HepG2 (cell line): ENCODE data around the gene ANTXR1. TPM values are rescaled to one million over a fixed set of nuclear protein-coding genes. Genes with fewer than 3 reads are reported as not detected.
A peak's percentile ranks its signal among the peaks of the same experiment; 100 is the strongest.

Experiments used
- ATAC-seq: fragments of 200-7000 bp; cut with Tn5 transposase; 3 replicates; pipeline ENCODE4 v1.9.1; 2020; ENCODE audit warnings: mild to moderate bottlenecking, moderate library complexity
- BruUV-seq: library from RNA; stranded (reverse); fragments of 400-500 nt; replicated peaks from 2 replicates; lab custom pipeline; 2021; lab: Mats Ljungman, UMichigan
- CTCF ChIA-PET: fragments of 300-600 bp; formaldehyde crosslinking; extraction: SDS; loops from one replicate; lab custom pipeline; 2021; ENCODE audit warnings: low total read pairs, inconsistent platforms, low intra/inter-chr PET ratio; lab: Yijun Ruan, JAX
- POLR2A ChIA-PET: fragments of 350-600 bp; sonication (Branson Sonifier 250); formaldehyde crosslinking; loops from one replicate; lab custom pipeline; 2020; ENCODE audit warnings: antibody characterized with exemption, inconsistent platforms; lab: Yijun Ruan, JAX
- DNase-seq: peaks from one replicate; pipeline ENCODE4 v3.0.0-alpha.2; 2015; ENCODE audit warnings: low spot score
- FAIRE-seq: peaks from 3 replicates; lab custom pipeline; 2011; peaks lifted over from hg19 to GRCh38; lab: Jason Lieb, UNC
- H2AFZ ChIP-seq: one replicate; pipeline ENCODE4 v1.6.1; 2011; ENCODE audit warnings: low read length, inconsistent platforms
- H3K27ac ChIP-seq: fragments of 300-600 bp; 3 replicates; pipeline ENCODE4 v1.8.0; 2011; ENCODE audit warnings: mixed run types, mild to moderate bottlenecking, mixed read lengths, low read length, inconsistent platforms; ENCODE audit not compliant: insufficient read depth; ENCODE audit errors: extremely low read length
- H3K27me3 ChIP-seq, 2 experiments: fragments of 200-600 bp in 1 of 2; 2 replicates in 1 of 2; 3 replicates in 1 of 2; pipeline versions ENCODE4 v1.6.0 to v1.8.0; 2011; ENCODE audit warnings: low read length in 2 of 2, mild to moderate bottlenecking in 2 of 2, moderate library complexity in 2 of 2, inconsistent platforms in 1 of 2; ENCODE audit not compliant: insufficient read depth in 2 of 2, control insufficient read depth in 1 of 2
- H3K36me3 ChIP-seq, 2 experiments: fragments of 200-600 bp in 1 of 2; replicated peaks in 1 of 2; 2 replicates in 1 of 2; 3 replicates in 1 of 2; pipeline versions ENCODE4 v1.5.1 to v1.8.0; 2011; ENCODE audit warnings: low read length in 2 of 2, inconsistent platforms in 1 of 2; ENCODE audit not compliant: insufficient read depth in 2 of 2, control insufficient read depth in 1 of 2
- H3K4me1 ChIP-seq: 2 replicates; pipeline ENCODE4 v1.5.1; 2012; ENCODE audit warnings: low read length, inconsistent platforms; ENCODE audit not compliant: insufficient read depth
- H3K4me2 ChIP-seq: 2 replicates; pipeline ENCODE4 v1.6.0; 2011; ENCODE audit warnings: low read depth, low read length, inconsistent platforms
- H3K4me3 ChIP-seq, 3 experiments: fragments of 200-600 bp in 1 of 3; sonication (generic), shearing (Covaris generic) in 1 of 3; replicated peaks in 1 of 3; 2 replicates each; pipeline ENCODE4 v1.5.1; 2011 to 2016; ENCODE audit warnings: low read length in 3 of 3, inconsistent platforms in 2 of 3, low read depth in 2 of 3, mild to moderate bottlenecking in 2 of 3, control low read depth in 1 of 3, mixed read lengths in 1 of 3; ENCODE audit not compliant: insufficient read depth in 1 of 3
- H3K79me2 ChIP-seq: one replicate; pipeline ENCODE4 v1.6.1; 2011; ENCODE audit warnings: low read length, inconsistent platforms; ENCODE audit not compliant: insufficient read depth
- H3K9ac ChIP-seq: 2 replicates; pipeline ENCODE4 v1.6.0; 2011; ENCODE audit warnings: mild to moderate bottlenecking, low read depth, low read length, inconsistent platforms; ENCODE audit not compliant: insufficient read depth
- H3K9me3 ChIP-seq: 2 replicates; pipeline ENCODE4 v1.5.1; 2012; ENCODE audit warnings: mild to moderate bottlenecking, low read length
- H4K20me1 ChIP-seq: 2 replicates; pipeline ENCODE4 v1.6.0; 2011; ENCODE audit warnings: inconsistent platforms, mild to moderate bottlenecking, low read length, moderate library complexity; ENCODE audit not compliant: insufficient read depth
- FOSL1 ChIP-seq: sonication (generic); formaldehyde crosslinking; IDR thresholded peaks from 2 replicates; pipeline ENCODE4 v1.9.0; 2021; ENCODE audit warnings: missing genetic modification reagents, borderline replicate concordance
- HHEX ChIP-seq: IDR thresholded peaks from 2 replicates; pipeline ENCODE4 v1.6.1; 2016; ENCODE audit warnings: control low read depth
- HNF4A ChIP-seq: sonication (generic); formaldehyde crosslinking; IDR thresholded peaks from 2 replicates; pipeline ENCODE4 v1.4.0; 2020; ENCODE audit warnings: missing genetic modification reagents
- HNF4G ChIP-seq, 2 experiments: sonication (generic) in 1 of 2; formaldehyde crosslinking in 1 of 2; IDR thresholded peaks; 2 replicates each; pipeline versions ENCODE4 v1.4.0 to v1.6.1; 2011 to 2020; ENCODE audit warnings: borderline replicate concordance in 2 of 2, low read depth in 2 of 2, mild to moderate bottlenecking in 2 of 2, low read length in 1 of 2, missing genetic modification reagents in 1 of 2, moderate library complexity in 1 of 2
- JUNB ChIP-seq: sonication (generic); formaldehyde crosslinking; IDR thresholded peaks from 2 replicates; pipeline ENCODE4 v1.8.0; 2022; ENCODE audit warnings: missing genetic modification reagents, mild to moderate bottlenecking, borderline replicate concordance
- NFE2 ChIP-seq: sonication (generic); formaldehyde crosslinking; IDR thresholded peaks from 2 replicates; pipeline ENCODE4 v1.4.0; 2020; ENCODE audit warnings: missing genetic modification reagents
- RERE ChIP-seq: IDR thresholded peaks from 2 replicates; pipeline ENCODE4 v1.6.1; 2016; ENCODE audit warnings: low read depth, missing genetic modification reagents, missing compliant biosample characterization
- SALL1 ChIP-seq: sonication (generic); formaldehyde crosslinking; IDR thresholded peaks from 2 replicates; pipeline ENCODE4 v1.8.0; 2022; ENCODE audit warnings: mild to moderate bottlenecking, missing genetic modification reagents
- SALL2 ChIP-seq: sonication (generic); formaldehyde crosslinking; IDR thresholded peaks from 2 replicates; pipeline ENCODE4 v1.8.1; 2023; ENCODE audit warnings: mild to moderate bottlenecking, missing genetic modification reagents, inconsistent platforms
- TFDP2 ChIP-seq: sonication (generic); formaldehyde crosslinking; IDR thresholded peaks from 2 replicates; pipeline ENCODE4 v1.4.0; 2020; ENCODE audit warnings: missing genetic modification reagents
- TGIF2 ChIP-seq: IDR thresholded peaks from 2 replicates; pipeline ENCODE4 v1.6.1; 2016; ENCODE audit warnings: control low read depth, missing compliant biosample characterization
- THAP11 ChIP-seq: IDR thresholded peaks from 2 replicates; pipeline ENCODE4 v1.6.1; 2016; ENCODE audit warnings: missing biosample characterization, missing genetic modification reagents
- ZBTB7A ChIP-seq: sonication (generic); formaldehyde crosslinking; IDR thresholded peaks from 2 replicates; pipeline ENCODE4 v1.8.0; 2022; ENCODE audit warnings: mild to moderate bottlenecking, missing genetic modification reagents
- ZNF333 ChIP-seq: sonication (generic); formaldehyde crosslinking; IDR thresholded peaks from 2 replicates; pipeline ENCODE4 v1.4.0; 2020; ENCODE audit warnings: mild to moderate bottlenecking, missing genetic modification reagents, borderline replicate concordance
- ZNF546 ChIP-seq: sonication (generic); formaldehyde crosslinking; conservative IDR thresholded peaks from 2 replicates; pipeline ENCODE4 v1.8.1; 2023; ENCODE audit warnings: mild to moderate bottlenecking, missing genetic modification reagents
- ZSCAN22 ChIP-seq: sonication (generic); formaldehyde crosslinking; IDR thresholded peaks from 2 replicates; pipeline ENCODE4 v1.4.0; 2020; ENCODE audit warnings: mild to moderate bottlenecking, missing genetic modification reagents
- ZZZ3 ChIP-seq: sonication (generic); formaldehyde crosslinking; IDR thresholded peaks from 2 replicates; pipeline ENCODE4 v1.4.0; 2020; ENCODE audit warnings: missing genetic modification reagents, mild to moderate bottlenecking, borderline replicate concordance
- WGBS: methylation state at CpG from one replicate; pipeline ENCODE4 v1.1.6; 2017; ENCODE audit warnings: low lambda C conversion rate; 5-methylcytosine and 5-hydroxymethylcytosine counted together
- in situ Hi-C: cut with HindIII; loops from 2 replicates; pipeline ENCODE4 v1.10.0; 2017; ENCODE audit warnings: low pct_unique_long_range_greater_than_20kb; ENCODE audit not compliant: extremely low pct_ligation_motif_present
- intact Hi-C: fragments of 100-400 bp; cut with micrococcal nuclease; formaldehyde crosslinking; loops from one replicate; pipeline ENCODE4 v1.10.0; 2022; ENCODE audit not compliant: unreplicated experiment
- polyA plus RNA-seq, 8 experiments: library from polyadenylated mRNA; depleted of rRNA in 3 of 8; stranded (reverse) in 7 of 8; unstranded in 1 of 8; fragments of >200 nt; fragmentation: Illumina TruSeq in 4 of 8; extraction: Trizol in 4 of 8; gene quantifications; 2 replicates each; pipeline versions ENCODE4 v1.2.1 to v1.2.3, GENCODE V29; 2011 to 2016; ENCODE audit warnings: low read depth in 4 of 8, missing spikeins in 1 of 8, mixed read lengths in 1 of 8; ENCODE audit not compliant: insufficient read depth in 1 of 8
- total RNA-seq, 5 experiments: library from RNA; depleted of rRNA; stranded (reverse); fragments of >200 nt; fragmentation: Illumina TruSeq; extraction: Trizol; gene quantifications; 2 replicates each; pipeline ENCODE4 v1.2.3, GENCODE V29; 2016; ENCODE audit warnings: low read depth in 1 of 5

The ANTXR1 gene
- total and polyA plus RNA-seq, 2 of the 13 experiments (the other 11 are each of a cell fraction or from before 2014, with no cell fraction given) = 4.5 to 12.7 TPM

GRCh38 chr2:69280796-69281412 lies 267.9 kb downstream of the ANTXR1 start:
- no TSS peak for BruUV-seq
- Histone ChIP-seq H3K36me3 (no peaks in the 10 kb centered on the region; a peak in 1 of 5 replicates), H3K27ac (peak overlapping the region; percentile 67), H3K79me2 (peaks cover 9% of the 10 kb centered on the region), H3K4me1 (peaks cover 50% of the 10 kb centered on the region), H2AFZ (no peak overlapping the region), H3K27me3 (no peaks in the 10 kb centered on the region), H4K20me1 (no peaks in the 10 kb centered on the region), H3K9me3 (no peaks in the 10 kb centered on the region), H3K4me3 (peak overlapping the region in 2 of 3 experiments; percentile 1 to 28; a peak in 2 of 6 replicates), H3K9ac (no peak overlapping the region), H3K4me2 (peak overlapping the region; percentile 60)
- 98% methylated on average over 4 of the region's 4 CpGs for WGBS
- ChIA-PET POLR2A (interaction anchor here (1.2 kb wide), 1 partner anchor 10 kb away, joined by 4 read pairs; no protein-coding TSS in a partner anchor), CTCF (no interaction called here)
- intact Hi-C loops (loop anchor here (1.0 to 5.0 kb wide), 2 partner anchors 65 to 104 kb away; no protein-coding TSS in a partner anchor), in situ Hi-C loops (no loop called here)
- no peak for DNase-seq
- FAIRE-seq = no peak
- ATAC-seq = peak; percentile 65
- no peak for TF ChIP-seq NFE2
- TF ChIP-seq SALL2 = 0 out of 2 replicates have a peak, but pooled peaks have one; percentile 6
- no peak for TF ChIP-seq FOSL1 (CRISPR knock-in tag)
- TF ChIP-seq JUNB (CRISPR knock-in tag) = no peak
- no peak for TF ChIP-seq ZNF333 (CRISPR knock-in tag)
- no peak for TF ChIP-seq SALL1 (CRISPR knock-in tag)
- no peak for TF ChIP-seq RERE (CRISPR knock-in tag)
- peak; percentile 46; the same call in 1 of the 2 replicates for TF ChIP-seq HNF4G (IDR thresholded peaks at IDR 0.05; ENCODE audit: borderline replicate concordance, low read depth, low read length)
- no peak for TF ChIP-seq HNF4G (CRISPR knock-in tag; IDR thresholded peaks at IDR 0.05; ENCODE audit: borderline replicate concordance, low read depth)
- TF ChIP-seq ZZZ3 = no peak
- TF ChIP-seq ZBTB7A (CRISPR knock-in tag) = 0 out of 2 replicates have a peak, but pooled peaks have one; percentile 19
- TF ChIP-seq TGIF2 (CRISPR knock-in tag) = 0 out of 2 replicates have a peak, but pooled peaks have one; percentile 44
- TF ChIP-seq HNF4A = peak; percentile 54; the same call in 1 of the 2 replicates
- no peak for TF ChIP-seq ZNF546 (CRISPR knock-in tag)
- TF ChIP-seq TFDP2 = no peak
- TF ChIP-seq HHEX (CRISPR knock-in tag) = no peak
- no peak for TF ChIP-seq ZSCAN22 (CRISPR knock-in tag)
- TF ChIP-seq THAP11 (CRISPR knock-in tag) = no peak
